Erythroblast (primary cell): ENCODE data around the gene ALG9.

Experiments used
- GATA1 ChIP-seq: IDR thresholded peaks from 2 replicates; pipeline ENCODE4 v1.6.1; 2011; ENCODE audit warnings: low read depth, mild to moderate bottlenecking, control low read depth, low read length, moderate library complexity
- POLR2A ChIP-seq: IDR thresholded peaks from 2 replicates; pipeline ENCODE4 v1.6.1; 2011; ENCODE audit warnings: mild to moderate bottlenecking, low read length

DNA sequence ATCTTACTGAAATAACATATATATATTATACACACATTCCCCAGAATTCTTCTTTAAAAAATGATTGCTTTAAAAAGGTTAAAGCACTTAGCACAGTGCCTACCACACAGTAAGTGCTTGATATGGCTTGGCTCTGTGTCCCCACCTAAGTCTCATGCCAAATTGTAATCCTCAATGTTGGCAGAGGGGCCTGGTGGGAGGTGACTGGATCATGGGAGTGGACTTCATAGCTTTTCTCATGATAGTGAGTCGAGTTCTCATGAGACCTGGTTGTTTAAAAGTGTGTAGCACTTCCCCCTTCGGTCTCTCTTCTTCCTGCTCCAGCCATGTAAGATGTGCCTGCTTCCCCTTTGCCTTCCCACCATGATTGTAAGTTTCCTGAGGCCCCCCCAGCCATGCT is 34.0 kb upstream of the ALG9 start:
- no peak for TF ChIP-seq POLR2A
- no peak for TF ChIP-seq GATA1
